Prostate gland (tissue), 2 donors: ENCODE data around the gene CCDC169. TPM values are rescaled to one million over a fixed set of nuclear protein-coding genes. Genes with fewer than 3 reads are reported as not detected.

Source experiments
- DNase-seq: peaks from one replicate; pipeline ENCODE4 v3.0.0-alpha.2; 2019; ENCODE audit warnings: low spot score
- H3K27ac ChIP-seq, 2 donors: fragments of 200-600 bp; sonication (generic); 2 replicates each; pipeline ENCODE4 v1.5.1; 2017 to 2019
- H3K27me3 ChIP-seq: fragments of 200-600 bp; sonication (generic); replicated peaks from 2 replicates; pipeline ENCODE4 v1.5.1; 2019; ENCODE audit not compliant: insufficient read depth
- H3K36me3 ChIP-seq, 2 donors: fragments of 200-600 bp; sonication (generic); 1 replicate in 1 of 2; 2 replicates in 1 of 2; pipeline versions ENCODE4 v1.5.1 to v1.8.1; 2017 to 2019
- H3K4me1 ChIP-seq: fragments of 200-600 bp; sonication (generic); replicated peaks from 2 replicates; pipeline ENCODE4 v1.5.1; 2019
- H3K4me3 ChIP-seq, 2 donors: fragments of 200-600 bp; sonication (generic); 2 replicates each; pipeline ENCODE4 v1.5.1; 2017 to 2019
- H3K9me3 ChIP-seq: fragments of 200-600 bp; sonication (generic); 2 replicates; pipeline ENCODE4 v1.5.1; 2017
- CTCF ChIP-seq, 4 experiments: fragments of 200-600 bp in 2 of 4; fragments of 450-650 bp in 2 of 4; sonication (generic) in 2 of 4; IDR thresholded peaks; 1 replicate in 3 of 4; 2 replicates in 1 of 4; pipeline ENCODE4 v1.5.1; 2016 to 2019; ENCODE audit warnings: antibody characterized with exemption in 4 of 4, mild to moderate bottlenecking in 2 of 4, moderate library complexity in 2 of 4
- POLR2A ChIP-seq: fragments of 450-650 bp; IDR thresholded peaks from one replicate; pipeline ENCODE4 v1.6.1; 2016; ENCODE audit warnings: antibody characterized with exemption, mild to moderate bottlenecking
- POLR2AphosphoS5 ChIP-seq: sonication (generic); formaldehyde crosslinking; IDR thresholded peaks from one replicate; pipeline ENCODE4 v1.6.1; 2017; ENCODE audit warnings: antibody characterized with exemption
- WGBS: methylation state at CpG from one replicate; pipeline ENCODE4 v1.1.5; 2018; 5-methylcytosine and 5-hydroxymethylcytosine counted together
- intact Hi-C: fragments of 100-400 bp; cut with DNase I; formaldehyde crosslinking; loops from one replicate; pipeline ENCODE4 v1.14.2; 2022
- total RNA-seq, 2 donors: library from RNA; depleted of rRNA; stranded (reverse); fragments of >200 nt; gene quantifications; one replicate each; pipeline ENCODE4 v1.1.0, GENCODE V29; 2016

The CCDC169 gene
- total RNA-seq, 2 donors from 2014 or later: 4.1 to 4.3 TPM

- H3K27ac ChIP-seq: no peak overlapping the region
- no peaks in the 10 kb centered on the region for H3K4me1 ChIP-seq
- H3K36me3 ChIP-seq: no peaks in the 10 kb centered on the region
- intact Hi-C loops: no loop called here
- no peaks in the 10 kb centered on the region for H3K27me3 ChIP-seq
- no peak for TF ChIP-seq POLR2AphosphoS5
- H3K4me3 ChIP-seq: no peak overlapping the region
- H3K9me3 ChIP-seq: no peaks in the 10 kb centered on the region
- 87% methylated on average over 3 of the region's 3 CpGs for WGBS
- no peak for DNase-seq
Observed at GRCh38 chr13:36217456-36217855, 80.2 kb downstream of the CCDC169 start.

- Histone ChIP-seq H3K27me3 (no peaks in the 10 kb centered on the region), H3K4me1 (no peaks in the 10 kb centered on the region), H3K4me3 (no peak within 1 kb of the TSS), H3K36me3 (no peaks in the 10 kb centered on the region), H3K27ac (no peak within 1 kb of the TSS), H3K9me3 (no peaks in the 10 kb centered on the region)
- intact Hi-C loops: no loop called here
- 95% methylated on average over 49 of the region's 53 CpGs for WGBS
- no peak for TF ChIP-seq POLR2AphosphoS5
- no peak for TF ChIP-seq CTCF (IDR thresholded peaks at IDR 0.05)
- TF ChIP-seq POLR2A: no peak
- DNase-seq: no peak
Observed at GRCh38 chr13:36214163-36214921, 83.3 kb downstream of the CCDC169 start, which contains the start of gene SOHLH2. SOHLH2 (minus strand) TSS chr13:36214556; CDS start chr13:36214526, 30 bp downstream.

- 67% methylated on average over 3 of the region's 3 CpGs for WGBS
- intact Hi-C loops: no loop called here
Observed at GRCh38 chr13:36212789-36213188, 84.8 kb downstream of the CCDC169 start.

GRCh38 chr13:36211567-36211966, 86.0 kb downstream of the CCDC169 start:
- Histone ChIP-seq H3K9me3 (no peaks in the 10 kb centered on the region), H3K4me1 (no peaks in the 10 kb centered on the region), H3K36me3 (no peaks in the 10 kb centered on the region), H3K4me3 (no peak overlapping the region), H3K27ac (no peak overlapping the region), H3K27me3 (no peaks in the 10 kb centered on the region)
- 72% methylated on average over 4 of the region's 4 CpGs for WGBS
- no peak for DNase-seq
- TF ChIP-seq CTCF (IDR thresholded peaks at IDR 0.05) (no peak), POLR2AphosphoS5 (no peak), POLR2A (no peak)
- intact Hi-C loops: no loop called here

More at GRCh38 chr13:36212789-36213188, 84.8 kb downstream of the CCDC169 start:
- Histone ChIP-seq H3K27me3 (no peaks in the 10 kb centered on the region), H3K27ac (no peak overlapping the region), H3K4me3 (no peak overlapping the region), H3K36me3 (no peaks in the 10 kb centered on the region), H3K4me1 (no peaks in the 10 kb centered on the region), H3K9me3 (no peaks in the 10 kb centered on the region)
- TF ChIP-seq CTCF (IDR thresholded peaks at IDR 0.05) (no peak), POLR2A (no peak), POLR2AphosphoS5 (no peak)
- no peak for DNase-seq

- Histone ChIP-seq H3K36me3 (no peaks in the 10 kb centered on the region), H3K4me3 (no peak overlapping the region), H3K27me3 (no peaks in the 10 kb centered on the region), H3K4me1 (no peaks in the 10 kb centered on the region), H3K9me3 (no peaks in the 10 kb centered on the region), H3K27ac (no peak overlapping the region)
- intact Hi-C loops: no loop called here
- WGBS: 94% methylated on average over 4 of the region's 4 CpGs
- DNase-seq: no peak
- TF ChIP-seq POLR2AphosphoS5: no peak
- no peak for TF ChIP-seq POLR2A
- no peak for TF ChIP-seq CTCF (IDR thresholded peaks at IDR 0.05)
Observed at GRCh38 chr13:36210738-36211137, 86.9 kb downstream of the CCDC169 start.
